H1 (cell line): ENCODE data around the gene DNAH8. TPM values are rescaled to one million over a fixed set of nuclear protein-coding genes. Genes with fewer than 3 reads are reported as not detected.

Experiments used
- CTCF ChIA-PET: fragments of 300-600 bp; sonication (Branson Sonifier 250); formaldehyde crosslinking; loops from one replicate; lab custom pipeline; 2021; ENCODE audit not compliant: partially characterized antibody; lab: Charles Lee
- POLR2A ChIA-PET: fragments of 300-600 bp; sonication (Branson Sonifier 250); formaldehyde crosslinking; loops from one replicate; lab custom pipeline; 2021; ENCODE audit warnings: inconsistent platforms; ENCODE audit not compliant: partially characterized antibody; lab: Charles Lee
- DNase-seq, 2 experiments: peaks; one replicate each; pipeline versions ENCODE4 v3.0.0 to v3.0.0-alpha.2; 2010 to 2022; ENCODE audit warnings: low spot score in 2 of 2, low read depth in 1 of 2, mixed read lengths in 1 of 2
- FAIRE-seq: peaks from 2 replicates; lab custom pipeline; 2011; peaks lifted over from hg19 to GRCh38; lab: Jason Lieb, UNC
- H2AFZ ChIP-seq: 2 replicates; pipeline ENCODE4 v1.8.1; 2012; ENCODE audit warnings: low read length, inconsistent platforms
- H2AK5ac ChIP-seq: 2 replicates; pipeline ENCODE4 v1.6.1; 2013; ENCODE audit warnings: low read depth, low read length
- H2BK120ac ChIP-seq: replicated peaks from 2 replicates; pipeline ENCODE3; 2013; ENCODE audit warnings: low read depth, low read length, inconsistent platforms
- H2BK12ac ChIP-seq: 2 replicates; pipeline ENCODE4 v1.6.1; 2013; ENCODE audit warnings: low read depth, low read length
- H2BK15ac ChIP-seq: 2 replicates; pipeline ENCODE4 v1.6.1; 2013; ENCODE audit warnings: low read length
- H2BK20ac ChIP-seq: 2 replicates; pipeline ENCODE4 v1.6.1; 2013; ENCODE audit warnings: low read length
- H2BK5ac ChIP-seq: 2 replicates; pipeline ENCODE4 v1.6.1; 2013; ENCODE audit warnings: low read depth, low read length
- H3K14ac ChIP-seq: 2 replicates; pipeline ENCODE4 v1.6.1; 2013; ENCODE audit warnings: inconsistent platforms; ENCODE audit not compliant: insufficient read length
- H3K18ac ChIP-seq: 2 replicates; pipeline ENCODE4 v1.6.1; 2013; ENCODE audit warnings: low read length; ENCODE audit errors: extremely low read depth
- H3K23ac ChIP-seq: 2 replicates; pipeline ENCODE4 v1.6.1; 2013; ENCODE audit warnings: inconsistent platforms; ENCODE audit not compliant: insufficient read length
- H3K23me2 ChIP-seq: 2 replicates; pipeline ENCODE4 v1.6.1; 2013; ENCODE audit warnings: low read depth, low read length
- H3K27ac ChIP-seq: 2 replicates; pipeline ENCODE4 v1.6.1; 2011; ENCODE audit warnings: low read depth, low read length, inconsistent platforms
- H3K27me3 ChIP-seq, 4 experiments: replicated peaks in 1 of 4; 1 replicate in 1 of 4; 2 replicates in 3 of 4; pipeline versions ENCODE4 v1.6.1 to v1.8.1; 2011 to 2013; ENCODE audit warnings: low read length in 3 of 4, mild to moderate bottlenecking in 3 of 4, inconsistent platforms in 2 of 4, mixed read lengths in 2 of 4, moderate library complexity in 1 of 4; ENCODE audit not compliant: control insufficient read depth in 3 of 4, insufficient read depth in 3 of 4; ENCODE audit errors: extremely low read depth in 1 of 4
- H3K36me3 ChIP-seq, 4 experiments: 2 replicates each; pipeline versions ENCODE4 v1.6.1 to v1.8.1; 2011 to 2013; ENCODE audit warnings: mild to moderate bottlenecking in 4 of 4, low read length in 3 of 4, moderate library complexity in 2 of 4, control low read depth in 1 of 4, inconsistent platforms in 1 of 4; ENCODE audit not compliant: insufficient read depth in 4 of 4, control insufficient read depth in 2 of 4
- H3K4ac ChIP-seq: replicated peaks from 2 replicates; pipeline ENCODE3; 2013; ENCODE audit warnings: low read length, low read depth, mixed read lengths, inconsistent platforms; ENCODE audit not compliant: insufficient read length
- H3K4me1 ChIP-seq, 4 experiments: replicated peaks in 1 of 4; 1 replicate in 1 of 4; 2 replicates in 3 of 4; pipeline versions ENCODE4 v1.6.1 to v1.8.1; 2011 to 2013; ENCODE audit warnings: low read length in 3 of 4, inconsistent platforms in 2 of 4, mixed read lengths in 1 of 4; ENCODE audit not compliant: insufficient read depth in 4 of 4, control insufficient read depth in 3 of 4
- H3K4me2 ChIP-seq, 2 experiments: 2 replicates each; pipeline versions ENCODE4 v1.6.1 to v1.8.1; 2011 to 2013; ENCODE audit warnings: low read depth in 2 of 2, low read length in 2 of 2, control low read depth in 1 of 2, inconsistent platforms in 1 of 2, mild to moderate bottlenecking in 1 of 2; ENCODE audit not compliant: insufficient read depth in 1 of 2
- H3K4me3 ChIP-seq, 4 experiments: fragments of 200-600, 300-600 bp in 1 of 4; sonication (generic), shearing (Covaris generic), sonication (Bioruptor Twin) in 1 of 4; 2 replicates each; pipeline versions ENCODE4 v1.5.1 to v1.8.1; 2011 to 2016; ENCODE audit warnings: low read length in 4 of 4, low read depth in 3 of 4, control low read depth in 2 of 4, inconsistent platforms in 2 of 4, mild to moderate bottlenecking in 2 of 4, mixed read lengths in 1 of 4, moderate library complexity in 1 of 4; ENCODE audit not compliant: insufficient read depth in 2 of 4; ENCODE audit errors: extremely low read depth in 1 of 4
- H3K56ac ChIP-seq: replicated peaks from 2 replicates; pipeline ENCODE3; 2013; ENCODE audit warnings: low read depth, mild to moderate bottlenecking, mixed read lengths, low read length, inconsistent platforms; ENCODE audit not compliant: insufficient read length
- H3K79me1 ChIP-seq: 2 replicates; pipeline ENCODE4 v1.6.1; 2013; ENCODE audit warnings: low read depth, low read length, control low read depth
- H3K79me2 ChIP-seq, 2 experiments: 2 replicates each; pipeline versions ENCODE4 v1.6.1 to v1.8.1; 2012 to 2013; ENCODE audit warnings: low read length in 2 of 2, mild to moderate bottlenecking in 2 of 2, inconsistent platforms in 1 of 2; ENCODE audit not compliant: insufficient read depth in 2 of 2, control insufficient read depth in 1 of 2
- H3K9ac ChIP-seq, 4 experiments: replicated peaks in 1 of 4; 1 replicate in 1 of 4; 2 replicates in 3 of 4; pipeline versions ENCODE4 v1.6.1 to v1.8.1; 2011 to 2013; ENCODE audit warnings: low read depth in 3 of 4, low read length in 3 of 4, control low read depth in 2 of 4, mild to moderate bottlenecking in 2 of 4, moderate library complexity in 2 of 4, inconsistent platforms in 1 of 4; ENCODE audit errors: extremely low read depth in 1 of 4
- H3K9me3 ChIP-seq, 2 experiments: 2 replicates each; pipeline versions ENCODE4 v1.6.1 to v1.8.1; 2012 to 2013; ENCODE audit warnings: mild to moderate bottlenecking in 2 of 2, moderate library complexity in 2 of 2, control low read depth in 1 of 2, inconsistent platforms in 1 of 2, low read depth in 1 of 2, low read length in 1 of 2, mixed read lengths in 1 of 2; ENCODE audit not compliant: insufficient read depth in 2 of 2
- H4K20me1 ChIP-seq, 2 experiments: replicated peaks in 1 of 2; 2 replicates each; pipeline versions ENCODE3 to v1.8.1; 2011 to 2013; ENCODE audit warnings: inconsistent platforms in 2 of 2, low read length in 2 of 2, mild to moderate bottlenecking in 1 of 2; ENCODE audit not compliant: insufficient read depth in 2 of 2, control insufficient read depth in 1 of 2
- H4K5ac ChIP-seq: 2 replicates; pipeline ENCODE4 v1.6.1; 2013; ENCODE audit warnings: low read length, low read depth, mixed read lengths, inconsistent platforms; ENCODE audit not compliant: insufficient read length
- H4K8ac ChIP-seq: 2 replicates; pipeline ENCODE4 v1.8.0; 2013; ENCODE audit warnings: mild to moderate bottlenecking, moderate library complexity, low read length, inconsistent platforms; ENCODE audit not compliant: insufficient read depth; ENCODE audit errors: extremely low read depth
- H4K91ac ChIP-seq: replicated peaks from 2 replicates; pipeline ENCODE3; 2013; ENCODE audit warnings: low read length, mixed read lengths, inconsistent platforms; ENCODE audit not compliant: insufficient read length
- JUND ChIP-seq: IDR thresholded peaks from 2 replicates; pipeline ENCODE4 v1.6.1; 2011; ENCODE audit warnings: mild to moderate bottlenecking, improper control_type of control experiment, low read length
- TAF1 ChIP-seq: IDR thresholded peaks from 2 replicates; pipeline ENCODE4 v1.6.1; 2011; ENCODE audit warnings: mild to moderate bottlenecking, low read depth, low read length
- USF2 ChIP-seq: IDR thresholded peaks from 2 replicates; pipeline ENCODE4 v1.6.1; 2011; ENCODE audit warnings: low read length, improper control_type of control experiment
- WGBS, 2 experiments: shearing (Covaris generic) in 1 of 2; methylation state at CpG; one replicate each; pipeline versions ENCODE4 v1.1.6 to v1.1.7; 2013 to 2015; ENCODE audit warnings: low lambda C conversion rate in 2 of 2, mixed read lengths in 2 of 2, inconsistent platforms in 1 of 2, low coverage in 1 of 2, missing lambda C conversion rate in 1 of 2; ENCODE audit not compliant: insufficient replicate concordance in 2 of 2, insufficient coverage in 1 of 2, insufficient read length in 1 of 2; ENCODE audit errors: extremely low coverage in 1 of 2, missing lambda C conversion rate in 1 of 2; 5-methylcytosine and 5-hydroxymethylcytosine counted together
- polyA plus RNA-seq, 7 experiments: library from polyadenylated mRNA; depleted of rRNA in 3 of 7; stranded (reverse) in 5 of 7; unstranded in 2 of 7; fragments of >200 nt in 5 of 7; fragments of 200-250 nt in 2 of 7; gene quantifications; 1 replicate in 5 of 7; 2 replicates in 1 of 7; 4 replicates in 1 of 7; pipeline versions ENCODE4 v1.2.1 to v1.2.3, GENCODE V29; 2011 to 2013; ENCODE audit warnings: missing spikeins in 2 of 7, mixed read lengths in 2 of 7
- total RNA-seq: library from RNA; stranded (reverse); fragmentation: NEBNext Ultra II Directional; extraction: Animal tissue kit (Norgen Biotek cat#: 25700); gene quantifications from 2 replicates; pipeline ENCODE4 v1.2.1, GENCODE V29; 2021

DNAH8 gene
- total and polyA plus RNA-seq, 2 of the 8 experiments (the other 6 are each of a cell fraction or from before 2014, with no cell fraction given): under 0.01 TPM; not detected in 1

DNA sequence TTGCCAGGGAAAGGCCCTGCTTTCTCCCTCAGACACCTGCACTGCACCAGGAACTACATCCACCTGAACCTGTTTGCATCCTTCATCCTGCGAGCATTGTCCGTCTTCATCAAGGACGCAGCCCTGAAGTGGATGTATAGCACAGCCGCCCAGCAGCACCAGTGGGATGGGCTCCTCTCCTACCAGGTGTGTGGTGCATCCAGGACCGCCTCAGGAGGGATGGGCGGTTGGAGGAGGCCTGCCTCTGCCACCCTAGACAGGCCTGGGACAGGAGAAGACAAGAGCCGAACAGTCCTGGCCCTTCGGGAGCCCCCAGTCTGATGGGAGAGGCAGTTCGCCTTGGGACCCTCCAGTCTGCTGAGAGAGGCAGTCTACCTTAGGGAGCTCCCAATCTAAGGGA is 357.7 kb downstream of the DNAH8 start:
- no peak overlapping the region; a peak in 1 of 7 replicates for H3K9ac ChIP-seq
- H2BK12ac ChIP-seq: no peak overlapping the region
- no peak overlapping the region for H3K4ac ChIP-seq
- no peak overlapping the region for H2AFZ ChIP-seq
- H3K27me3 ChIP-seq: 0 out of 7 replicates have a peak, but pooled peaks cover 0 to 5% (median 0%) of the 10 kb centered on the region in 4 experiments
- H2AK5ac ChIP-seq: no peak overlapping the region; the same call in 1 of the 2 replicates
- no peak overlapping the region for H3K27ac ChIP-seq
- no peaks in the 10 kb centered on the region for H3K9me3 ChIP-seq
- no peak overlapping the region for H4K8ac ChIP-seq
- H2BK20ac ChIP-seq: no peak overlapping the region
- H4K5ac ChIP-seq: no peak overlapping the region
- H3K4me1 ChIP-seq: peaks cover 0 to 10% (median 0%) of the 10 kb centered on the region in 4 experiments; a peak in 3 of 7 replicates
- H2BK120ac ChIP-seq: no peak overlapping the region
- 96% methylated on average over 9 of the region's 9 CpGs; no CpG with 5 or more reads in 1 of the 2 experiments for WGBS, 2 experiments
- H2BK5ac ChIP-seq: no peak overlapping the region
- H3K23me2 ChIP-seq: no peaks in the 10 kb centered on the region
- no peak overlapping the region for H3K4me3 ChIP-seq
- no peaks in the 10 kb centered on the region for H3K36me3 ChIP-seq
- H3K79me1 ChIP-seq: no peaks in the 10 kb centered on the region
- no peak overlapping the region for H3K14ac ChIP-seq
- CTCF ChIA-PET: interaction anchor here (0.6 to 1.5 kb wide), 7 partner anchors 11 to 55 kb away, joined by 3 to 4 read pairs (median 3); no protein-coding TSS in a partner anchor
- H3K18ac ChIP-seq: no peak overlapping the region
- H4K20me1 ChIP-seq: no peaks in the 10 kb centered on the region
- no peak for FAIRE-seq
- no peak for TF ChIP-seq TAF1
- no peak for TF ChIP-seq JUND
- no peak for TF ChIP-seq USF2
- TF ChIP-seq, all 59 proteins: peak for 0
- DNase-seq: no peak
- Histone ChIP-seq H3K79me2 (no peaks in the 10 kb centered on the region), H3K23ac (no peak overlapping the region), H3K4me2 (0 out of 4 replicates have a peak overlapping the region, but pooled peaks of 1 of the 2 experiments have one; percentile 18), H2BK15ac (peak overlapping the region; percentile 95; the same call in 1 of the 2 replicates), H3K56ac (no peak overlapping the region), H4K91ac (no peak overlapping the region)
- POLR2A ChIA-PET: interaction anchor here (1.0 kb wide), 1 partner anchor 47 kb away, joined by 3 read pairs; no protein-coding TSS in a partner anchor
